LHCN-M2 (cell line): ENCODE results near the gene GBGT1. TPM values are rescaled to one million over a fixed set of nuclear protein-coding genes. Genes with fewer than 3 reads are reported as not detected.

Experiments
- total RNA-seq: library from RNA; depleted of rRNA; stranded (reverse); fragments of >200 nt; gene quantifications from 2 replicates; pipeline ENCODE4 v1.2.3, GENCODE V29; 2014; rRNA removed

GBGT1 gene
- total RNA-seq, 1 experiment from 2014 or later, result 0.34 TPM

Other genes starting within 250 kb of the GBGT1 start
- gene TSC1, start 219.3 kb downstream of the GBGT1 start, total RNA-seq, result 23.1 and 27.4 TPM in 2 replicates
- gene GFI1B, start 185.2 kb downstream of the GBGT1 start, total RNA-seq, result 0.06 TPM in 1 of 2 replicates, not detected in the other
- gene GTF3C5, start 132.9 kb downstream of the GBGT1 start, total RNA-seq, result 74.0 and 75.7 TPM in 2 replicates
- 0.51 and 0.57 TPM in 2 replicates for gene CEL, start 101.9 kb downstream of the GBGT1 start, total RNA-seq
- gene RALGDS, start 42.7 kb downstream of the GBGT1 start, total RNA-seq, result 15.5 and 17.8 TPM in 2 replicates
- gene OBP2B, start 45.3 kb upstream of the GBGT1 start, total RNA-seq, result not detected in 2 replicates
- not detected in 2 replicates for gene ABO, start 111.3 kb upstream of the GBGT1 start, total RNA-seq
- gene SURF6, start 172.3 kb upstream of the GBGT1 start, total RNA-seq, result 26.8 and 27.8 TPM in 2 replicates
- gene MED22, start 184.2 kb upstream of the GBGT1 start, total RNA-seq, result 28.5 and 30.5 TPM in 2 replicates
- gene RPL7A, start 184.3 kb upstream of the GBGT1 start, total RNA-seq, result 2,137 and 2,163 TPM in 2 replicates
- 12.2 and 22.8 TPM in 2 replicates for gene SURF1, start 192.6 kb upstream of the GBGT1 start, total RNA-seq
- 25.3 and 29.6 TPM in 2 replicates for gene SURF2, start 192.6 kb upstream of the GBGT1 start, total RNA-seq
- gene SURF4, start 212.1 kb upstream of the GBGT1 start, total RNA-seq, result 456 and 465 TPM in 2 replicates
- gene STKLD1, start 212.5 kb upstream of the GBGT1 start, total RNA-seq, result 0.45 and 1.4 TPM in 2 replicates